ENCODE data around the gene ADCY7.

Gene ADCY7

DNA sequence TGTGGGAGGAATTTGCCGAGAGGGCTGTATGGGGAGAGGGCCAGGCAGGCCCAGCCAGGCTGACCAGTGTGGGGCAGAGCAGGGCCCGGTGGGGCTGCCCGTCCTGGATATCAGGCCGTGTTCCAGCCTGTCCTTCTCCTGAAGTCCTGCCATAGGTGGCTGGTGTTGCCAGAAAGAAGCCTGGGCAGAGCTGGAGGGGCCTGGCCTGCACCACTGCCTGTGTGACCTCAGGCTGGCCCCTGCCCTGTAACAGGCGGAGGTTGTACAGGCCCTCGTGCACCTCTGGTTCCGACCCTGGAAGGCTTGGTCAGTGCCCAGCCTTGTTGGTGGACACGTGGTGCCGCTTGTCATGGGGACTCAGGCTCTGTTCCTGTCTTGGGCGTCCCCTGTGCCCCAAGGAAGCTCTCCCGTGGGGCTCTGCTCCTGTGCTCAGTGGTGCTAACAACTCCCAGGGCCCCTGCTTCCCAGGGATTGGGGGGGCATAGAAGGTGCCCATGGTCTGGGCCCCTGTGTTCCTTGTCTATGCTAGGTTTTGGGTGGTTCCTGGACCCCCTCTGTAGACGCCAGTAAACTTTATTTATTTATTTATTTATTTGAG is 33.3 kb downstream of the ADCY7 start:
- DNase-seq = no peak

GRCh38 chr16:50300942-50301625 is 34.7 kb downstream of the ADCY7 start:
- no peak for DNase-seq

- DNase-seq = peak; percentile 52
Observed at GRCh38 chr16:50301626-50302471, 35.5 kb downstream of the ADCY7 start.

GRCh38 chr16:50302472-50303005 is 36.2 kb downstream of the ADCY7 start:
- DNase-seq = no peak

GRCh38 chr16:50303041-50303604 is 36.8 kb downstream of the ADCY7 start:
- peak; percentile 37 for DNase-seq

DNA sequence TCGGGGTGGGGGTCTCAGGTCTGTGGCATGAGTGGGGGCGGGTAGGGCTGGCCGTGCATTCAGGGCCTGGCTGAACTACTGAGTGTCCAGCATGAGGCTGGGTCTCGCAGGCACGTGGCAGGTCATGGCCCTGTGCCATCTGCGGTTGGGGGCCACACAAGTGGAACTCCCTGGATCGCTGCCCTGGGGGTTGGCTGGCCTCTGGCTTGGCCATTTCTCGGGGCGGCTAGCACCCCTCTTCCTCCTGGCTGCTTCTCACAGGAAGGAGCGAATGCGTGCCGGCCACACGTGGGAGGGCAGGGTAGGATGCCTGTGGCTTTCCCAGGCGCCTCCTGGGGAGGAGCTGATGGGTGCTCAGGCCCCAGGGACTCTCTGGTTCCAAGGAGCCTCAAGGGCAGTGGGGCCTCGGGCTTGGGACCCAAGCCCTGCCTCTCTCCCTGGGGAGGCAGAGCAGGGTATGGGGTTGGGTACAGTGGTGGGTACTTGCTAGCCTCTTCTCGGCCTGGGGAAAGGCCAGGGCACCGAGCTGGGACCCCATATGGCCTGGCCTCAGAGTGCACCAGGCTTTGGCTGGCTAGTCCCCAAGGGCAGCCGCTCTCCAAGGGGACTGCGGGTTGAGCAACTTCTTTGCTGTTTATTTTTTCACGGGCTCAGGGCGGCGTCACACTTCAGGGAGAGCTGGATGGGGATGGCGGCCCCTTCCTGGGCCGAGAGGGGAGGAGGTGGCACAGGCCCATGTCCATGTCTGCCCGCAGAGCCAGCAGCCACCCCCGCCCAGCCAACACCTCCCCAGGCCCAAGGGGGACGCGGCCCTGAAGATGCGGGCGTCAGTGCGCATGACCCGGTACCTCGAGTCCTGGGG is 37.5 kb downstream of the ADCY7 start:
- DNase-seq = no peak

- no peak for DNase-seq
Observed at GRCh38 chr16:50304467-50305440, 38.4 kb downstream of the ADCY7 start.

DNA sequence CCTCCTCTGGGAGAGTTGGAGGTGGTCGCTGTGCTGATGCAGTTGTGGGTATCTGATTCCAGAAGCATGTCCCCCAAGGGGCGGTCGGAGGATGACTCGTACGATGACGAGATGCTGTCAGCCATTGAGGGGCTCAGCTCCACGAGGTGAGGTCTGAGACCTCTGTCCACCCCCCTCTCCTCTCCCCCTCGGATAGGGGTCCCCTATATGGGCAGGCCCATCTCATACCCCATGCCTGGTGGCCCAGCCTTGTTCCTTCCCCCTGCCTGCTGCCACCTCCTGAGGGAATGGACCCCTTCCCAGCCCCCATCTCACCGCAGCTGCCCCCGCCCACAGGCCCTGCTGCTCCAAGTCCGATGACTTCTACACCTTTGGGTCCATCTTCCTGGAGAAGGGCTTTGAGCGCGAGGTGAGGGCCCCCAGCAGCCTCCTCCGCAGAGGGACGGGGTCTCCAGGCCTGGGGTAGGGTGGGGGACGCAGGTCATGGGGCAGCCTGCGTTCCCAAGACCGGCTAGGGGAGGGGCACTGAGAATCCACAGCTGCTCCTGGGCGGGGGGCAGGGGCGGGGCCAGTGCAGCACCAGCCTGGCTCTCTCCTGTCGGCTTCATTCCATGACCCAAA is 39.2 kb downstream of the ADCY7 start:
- DNase-seq = no peak

- DNase-seq = no peak
Observed at GRCh38 chr16:50306287-50306686, 39.9 kb downstream of the ADCY7 start.

GRCh38 chr16:50308237-50308965 is 42.0 kb downstream of the ADCY7 start:
- no peak for DNase-seq

DNA sequence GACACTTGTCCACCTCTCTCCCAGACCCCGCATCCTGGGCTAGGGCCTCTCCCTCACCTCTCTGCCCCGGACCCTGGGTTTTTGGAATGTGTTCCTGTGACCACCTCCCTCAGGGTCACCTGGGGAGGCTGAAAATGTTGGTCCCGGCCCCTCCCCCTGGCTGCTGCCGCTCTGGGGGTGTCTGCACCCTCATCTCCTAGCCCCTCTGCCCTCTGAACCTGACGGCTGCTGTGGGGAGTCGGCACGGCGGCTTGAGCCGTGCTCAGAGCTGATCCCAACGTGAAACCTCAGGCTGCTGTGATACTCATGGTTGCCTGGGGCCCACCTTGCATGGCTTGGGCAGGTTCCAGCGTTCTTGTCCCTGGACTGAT is 42.8 kb downstream of the ADCY7 start:
- no peak for DNase-seq

- no peak for DNase-seq
Observed at GRCh38 chr16:50309527-50310307, 43.4 kb downstream of the ADCY7 start.

- DNase-seq = no peak
Observed at GRCh38 chr16:50310308-50311133, 44.2 kb downstream of the ADCY7 start.

DNA sequence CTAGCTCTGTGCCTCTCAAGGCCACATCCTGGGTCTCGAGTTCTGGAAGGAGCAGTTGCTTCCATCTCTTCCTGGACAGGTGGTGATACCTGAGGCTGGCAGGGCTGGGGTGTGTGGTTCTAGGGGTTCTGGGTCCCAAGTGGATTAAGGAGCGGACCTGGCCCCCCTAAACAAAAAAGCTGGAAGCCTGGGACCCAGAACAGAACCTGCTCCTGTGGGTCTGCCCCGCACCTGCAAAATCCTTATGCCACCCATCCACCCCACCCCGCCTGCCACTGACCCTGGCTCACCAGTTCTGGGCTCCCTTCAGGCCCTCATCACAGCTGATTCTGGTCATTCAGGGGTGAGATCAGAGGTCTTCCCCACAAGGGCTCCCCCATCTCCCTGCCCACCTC is 44.8 kb downstream of the ADCY7 start:
- no peak for DNase-seq

GRCh38 chr16:50311891-50312501 is 45.6 kb downstream of the ADCY7 start:
- DNase-seq = no peak

GRCh38 chr16:50313596-50314478 is 47.5 kb downstream of the ADCY7 start:
- peak; percentile 56 for DNase-seq

Data from fibroblast of skin of scalp (primary cell).